GM23338 (cell line): ENCODE results near the gene P4HA3. TPM values are rescaled to one million over a fixed set of nuclear protein-coding genes. Genes with fewer than 3 reads are reported as not detected.

ENCODE experiments used
- ATAC-seq: fragments of 200-7000 bp; cut with Tn5 transposase; 3 replicates; pipeline ENCODE4 v1.9.1; 2020
- DNase-seq: peaks from one replicate; pipeline ENCODE4 v3.0.0-alpha.2; 2015; ENCODE audit warnings: low spot score
- H2AFZ ChIP-seq: fragments of 200-600 bp; sonication (generic); 2 replicates; pipeline ENCODE4 v1.8.0; 2016; ENCODE audit warnings: antibody characterized with exemption, mild to moderate bottlenecking, moderate library complexity
- H3F3A ChIP-seq: fragments of 200-600 bp; sonication (generic); replicated peaks from 2 replicates; pipeline ENCODE4 v1.8.0; 2017; ENCODE audit warnings: antibody characterized with exemption, mixed run types, low read depth
- H3K27ac ChIP-seq: fragments of 200-600 bp; sonication (generic); 2 replicates; pipeline ENCODE4 v1.6.1; 2016; ENCODE audit warnings: low read depth
- H3K27me3 ChIP-seq: fragments of 200-600 bp; sonication (generic); 2 replicates; pipeline ENCODE4 v1.8.0; 2016; ENCODE audit warnings: mild to moderate bottlenecking, mixed run types, moderate library complexity; ENCODE audit not compliant: insufficient read depth
- H3K36me3 ChIP-seq: fragments of 200-600 bp; sonication (generic); 2 replicates; pipeline ENCODE4 v1.8.0; 2016; ENCODE audit warnings: mild to moderate bottlenecking; ENCODE audit not compliant: insufficient read depth
- H3K4me1 ChIP-seq: fragments of 200-600 bp; sonication (generic); 2 replicates; pipeline ENCODE4 v1.8.0; 2016; ENCODE audit warnings: mild to moderate bottlenecking, moderate library complexity; ENCODE audit not compliant: insufficient read depth
- H3K4me2 ChIP-seq: fragments of 200-600 bp; sonication (generic); 2 replicates; pipeline ENCODE4 v1.7.1; 2017; ENCODE audit warnings: mixed run types
- H3K4me3 ChIP-seq: fragments of 200-600 bp; sonication (generic); 2 replicates; pipeline ENCODE4 v1.6.1; 2016; ENCODE audit warnings: mixed run types
- H3K79me2 ChIP-seq: fragments of 200-600 bp; sonication (generic); replicated peaks from 2 replicates; pipeline ENCODE4 v1.8.0; 2017; ENCODE audit warnings: mild to moderate bottlenecking; ENCODE audit not compliant: insufficient read depth
- H3K9me2 ChIP-seq: fragments of 200-600 bp; sonication (generic); 2 replicates; pipeline ENCODE4 v1.8.0; 2017; ENCODE audit not compliant: insufficient read depth
- H4K20me1 ChIP-seq: fragments of 200-600 bp; sonication (generic); replicated peaks from 2 replicates; pipeline ENCODE4 v1.8.0; 2017; ENCODE audit warnings: mild to moderate bottlenecking; ENCODE audit not compliant: insufficient read depth
- H3K27ac Mint-ChIP-seq: 2 replicates; pipeline ENCODE4 v1.8.0; 2020; ENCODE audit warnings: inconsistent platforms, mild to moderate bottlenecking, moderate library complexity, mixed read lengths
- H3K27me3 Mint-ChIP-seq: 3 replicates; pipeline ENCODE4 v1.8.0; 2022; ENCODE audit warnings: low read depth, mild to moderate bottlenecking, moderate library complexity, mixed read lengths, inconsistent platforms; ENCODE audit not compliant: insufficient read depth, poor library complexity
- H3K36me3 Mint-ChIP-seq: 3 replicates; pipeline ENCODE4 v1.8.0; 2021; ENCODE audit warnings: low read depth, mild to moderate bottlenecking, inconsistent platforms, moderate library complexity, mixed read lengths
- H3K4me1 Mint-ChIP-seq: 3 replicates; pipeline ENCODE4 v1.8.0; 2020; ENCODE audit warnings: mild to moderate bottlenecking, inconsistent platforms, mixed read lengths
- H3K4me3 Mint-ChIP-seq: 3 replicates; pipeline ENCODE4 v1.8.0; 2021; ENCODE audit warnings: moderate library complexity, mild to moderate bottlenecking, inconsistent platforms, mixed read lengths
- H3K9me3 Mint-ChIP-seq: 3 replicates; pipeline ENCODE4 v1.8.0; 2020; ENCODE audit warnings: moderate library complexity, mild to moderate bottlenecking, inconsistent platforms, mixed read lengths
- CREB1 ChIP-seq: fragments of 250-450 bp; sonication (Bioruptor Pico); IDR thresholded peaks from 2 replicates; pipeline ENCODE4 v1.5.0; 2020; ENCODE audit warnings: low read depth, mild to moderate bottlenecking, moderate library complexity
- CTCF ChIP-seq, 2 experiments: fragments of 200-600 bp in 1 of 2; sonication (generic) in 1 of 2; conservative IDR thresholded peaks; 2 replicates each; pipeline versions ENCODE4 v1.5.1 to v1.6.1; 2016 to 2017; ENCODE audit warnings: antibody characterized with exemption in 2 of 2, low read depth in 2 of 2, mild to moderate bottlenecking in 2 of 2, moderate library complexity in 1 of 2
- POLR2AphosphoS5 ChIP-seq: IDR thresholded peaks from 2 replicates; pipeline ENCODE4 v1.6.1; 2016; ENCODE audit warnings: antibody characterized with exemption, low read depth
- REST ChIP-seq: IDR thresholded peaks from one replicate; pipeline ENCODE4 v1.6.1; 2018; ENCODE audit warnings: antibody characterized with exemption; ENCODE audit not compliant: unreplicated experiment
- STAT1 ChIP-seq: IDR thresholded peaks from one replicate; pipeline ENCODE4 v1.6.1; 2016; ENCODE audit warnings: antibody characterized with exemption; ENCODE audit not compliant: unreplicated experiment
- ZNF114 ChIP-seq: fragments of 250-450 bp; sonication (Bioruptor Pico); IDR thresholded peaks from 2 replicates; pipeline ENCODE4 v1.5.0; 2020; ENCODE audit warnings: mild to moderate bottlenecking, moderate library complexity
- polyA plus RNA-seq: library from polyadenylated mRNA; unstranded; fragments of >200 nt; fragmentation: Nextera tagmentation; extraction: Ambion mirVana; gene quantifications from 2 replicates; pipeline ENCODE4 v1.2.1, GENCODE V29; 2016
- total RNA-seq: library from RNA; depleted of rRNA; stranded (reverse); fragments of >200 nt; shearing (Covaris generic); gene quantifications from 2 replicates; pipeline ENCODE4 v1.2.3, GENCODE V29; 2014

The P4HA3 gene
- total and polyA plus RNA-seq, 2 experiments from 2014 or later: 0.08 TPM; not detected in 1

GRCh38 chr11:74272276-74272675 lies 39.2 kb downstream of the P4HA3 start:
- Histone ChIP-seq H3K27me3 (no peaks in the 10 kb centered on the region), H3K4me3 (no peak overlapping the region), H3K36me3 (no peaks in the 10 kb centered on the region), H2AFZ (no peak overlapping the region), H3K79me2 (no peaks in the 10 kb centered on the region), H3K4me2 (no peak overlapping the region), H3K4me1 (no peaks in the 10 kb centered on the region), H3K27ac (no peak overlapping the region), H3F3A (no peaks in the 10 kb centered on the region), H4K20me1 (no peaks in the 10 kb centered on the region), H3K9me2 (no peaks in the 10 kb centered on the region)
- Mint-ChIP-seq H3K4me3 (no peak overlapping the region), H3K4me1 (no peaks in the 10 kb centered on the region), H3K27ac (no peak overlapping the region), H3K9me3 (no peaks in the 10 kb centered on the region), H3K27me3 (no peaks in the 10 kb centered on the region), H3K36me3 (no peaks in the 10 kb centered on the region)
- ATAC-seq (no peak), DNase-seq (no peak)
- TF ChIP-seq CTCF (conservative IDR thresholded peaks at IDR 0.05; ENCODE audit: low read depth in 2 of 2) (no peak), REST (no peak), CREB1 (no peak), STAT1 (no peak), POLR2AphosphoS5 (no peak)

DNA sequence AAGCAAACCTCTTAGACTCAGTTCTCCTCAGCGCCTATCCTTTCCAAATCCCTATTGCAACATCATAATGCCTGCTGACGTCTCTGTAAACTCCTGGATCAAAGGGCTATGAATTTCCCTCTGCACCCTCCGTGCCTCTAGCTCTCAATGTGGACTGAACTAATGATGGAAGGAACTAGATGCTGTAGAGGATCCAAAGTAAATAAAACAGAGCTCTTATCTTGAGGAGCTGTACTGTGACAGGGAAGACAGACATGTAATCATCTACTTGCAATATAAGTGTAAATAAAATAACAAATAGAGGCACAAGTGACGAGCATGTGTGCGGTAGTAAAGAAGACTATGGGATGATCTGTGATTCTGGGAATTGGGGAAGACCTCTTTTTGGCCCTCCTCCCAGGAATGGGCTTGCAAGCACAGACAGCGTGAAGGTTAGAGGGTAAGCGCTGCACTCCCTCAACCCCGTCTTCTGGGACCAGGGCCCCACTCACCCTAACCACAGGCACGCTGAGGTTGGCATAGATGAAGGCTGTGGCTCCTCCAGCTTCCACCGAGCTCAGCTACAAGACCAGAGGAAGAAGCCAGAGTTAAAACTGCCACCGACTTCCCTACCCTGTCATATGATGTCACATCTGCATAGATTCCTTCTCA lies 42.2 kb downstream of the P4HA3 start:
- Mint-ChIP-seq H3K27me3 (peaks cover 2% of the 10 kb centered on the region), H3K36me3 (no peaks in the 10 kb centered on the region), H3K9me3 (no peaks in the 10 kb centered on the region), H3K4me3 (no peak overlapping the region), H3K27ac (no peak overlapping the region), H3K4me1 (no peaks in the 10 kb centered on the region)
- H3K79me2 ChIP-seq: no peaks in the 10 kb centered on the region
- no peak overlapping the region for H2AFZ ChIP-seq
- no peak overlapping the region for H3K27ac ChIP-seq
- no peaks in the 10 kb centered on the region for H4K20me1 ChIP-seq
- DNase-seq (no peak), ATAC-seq (no peak)
- H3K4me2 ChIP-seq: no peak overlapping the region
- H3K36me3 ChIP-seq: no peaks in the 10 kb centered on the region
- no peak overlapping the region for H3K4me3 ChIP-seq
- TF ChIP-seq ZNF114 (CRISPR knock-in tag) (no peak), POLR2AphosphoS5 (no peak), CREB1 (no peak), REST (no peak), CTCF (conservative IDR thresholded peaks at IDR 0.05; ENCODE audit: low read depth in 2 of 2) (no peak), STAT1 (no peak)
- H3K9me2 ChIP-seq: no peaks in the 10 kb centered on the region
- H3K27me3 ChIP-seq: no peaks in the 10 kb centered on the region
- H3F3A ChIP-seq: no peaks in the 10 kb centered on the region
- no peaks in the 10 kb centered on the region for H3K4me1 ChIP-seq
